Panc1 (cell line): ENCODE results near the gene PIGV. TPM values are rescaled to one million over a fixed set of nuclear protein-coding genes. Genes with fewer than 3 reads are reported as not detected.

Experiments used
- ATAC-seq: fragments of 200-7000 bp; cut with Tn5 transposase; 2 replicates; pipeline ENCODE4 v1.9.1; 2020; ENCODE audit warnings: mild to moderate bottlenecking, moderate library complexity
- BruUV-seq: library from RNA; stranded (reverse); fragments of 400-500 nt; replicated peaks from 2 replicates; lab custom pipeline; 2021; lab: Mats Ljungman, UMichigan
- CTCF ChIA-PET: fragments of 300-600 bp; sonication (Branson Sonifier 250); formaldehyde crosslinking; loops from one replicate; lab custom pipeline; 2022; ENCODE audit warnings: antibody characterized with exemption; lab: Charles Lee
- POLR2A ChIA-PET: fragments of 300-600 bp; sonication (Branson Sonifier 250); formaldehyde crosslinking; loops from one replicate; lab custom pipeline; 2022; ENCODE audit warnings: antibody characterized with exemption; lab: Charles Lee
- DNase-seq: peaks from one replicate; pipeline ENCODE4 v3.0.0-alpha.2; 2010; ENCODE audit warnings: low read depth, low spot score
- H3K27ac ChIP-seq: 2 replicates; pipeline ENCODE4 v1.5.1; 2011; ENCODE audit warnings: mild to moderate bottlenecking, low read length, inconsistent platforms
- H3K27me3 ChIP-seq: fragments of 200-500 bp; sonication (Bioruptor generic); 2 replicates; pipeline ENCODE4 v1.6.0; 2014; ENCODE audit warnings: low read length, inconsistent platforms; ENCODE audit not compliant: control insufficient read depth, insufficient read depth
- H3K36me3 ChIP-seq: fragments of 200-500 bp; sonication (Bioruptor generic); 2 replicates; pipeline ENCODE4 v1.5.1; 2014; ENCODE audit warnings: inconsistent platforms, mild to moderate bottlenecking, low read length, moderate library complexity; ENCODE audit not compliant: control insufficient read depth, insufficient read depth
- H3K4me1 ChIP-seq: 2 replicates; pipeline ENCODE4 v1.5.1; 2011; ENCODE audit warnings: inconsistent platforms, mild to moderate bottlenecking, low read length, moderate library complexity; ENCODE audit not compliant: control insufficient read depth, insufficient read depth
- H3K4me3 ChIP-seq, 2 experiments: 2 replicates each; pipeline ENCODE4 v1.5.1; 2011 to 2012; ENCODE audit warnings: low read depth in 2 of 2, low read length in 2 of 2, mild to moderate bottlenecking in 2 of 2, inconsistent platforms in 1 of 2, moderate library complexity in 1 of 2
- H3K9me3 ChIP-seq: fragments of 200-500 bp; sonication (Bioruptor generic); 2 replicates; pipeline ENCODE4 v1.5.1; 2014; ENCODE audit warnings: low read depth, mild to moderate bottlenecking, inconsistent platforms, low read length, moderate library complexity; ENCODE audit not compliant: control insufficient read depth, insufficient read depth
- POLR2AphosphoS5 ChIP-seq: IDR thresholded peaks from 2 replicates; pipeline ENCODE4 v1.6.1; 2012; ENCODE audit warnings: mild to moderate bottlenecking, low read depth, low read length, moderate library complexity
- SIN3A ChIP-seq: IDR thresholded peaks from 2 replicates; pipeline ENCODE4 v1.6.1; 2012; ENCODE audit warnings: low read depth, mild to moderate bottlenecking, low read length, moderate library complexity, borderline replicate concordance; ENCODE audit not compliant: insufficient read depth
- TCF7L2 ChIP-seq: IDR thresholded peaks from 2 replicates; pipeline ENCODE4 v1.6.1; 2011; ENCODE audit warnings: mild to moderate bottlenecking, low read depth, low read length, inconsistent platforms
- in situ Hi-C: cut with HindIII; loops from 2 replicates; pipeline ENCODE4 v1.10.0; 2016; ENCODE audit warnings: low sequenced_read_pairs, low pct_unique_long_range_greater_than_20kb
- intact Hi-C: fragments of 100-400 bp; cut with micrococcal nuclease; formaldehyde crosslinking; loops from one replicate; pipeline ENCODE4 v1.10.0; 2022; ENCODE audit not compliant: unreplicated experiment
- total RNA-seq: library from RNA; stranded (reverse); gene quantifications from one replicate; pipeline ENCODE4 v1.2.1, GENCODE V29; 2021; ENCODE audit not compliant: unreplicated experiment
- TF ChIP-seq, protein P1 (sequence below), 2 experiments: IDR thresholded peaks; 2 replicates each; pipeline ENCODE4 v1.6.1; 2011 to 2012; ENCODE audit warnings: low read depth in 2 of 2, control low read depth in 1 of 2, low read length in 1 of 2, mild to moderate bottlenecking in 1 of 2, moderate library complexity in 1 of 2; ENCODE audit not compliant: insufficient read depth in 1 of 2
- TF ChIP-seq, protein P2 (sequence below): fragments of 450-650 bp; IDR thresholded peaks from 2 replicates; pipeline ENCODE4 v1.5.1; 2017; ENCODE audit warnings: mild to moderate bottlenecking

PIGV gene
- total RNA-seq, 1 experiment from 2014 or later: 20.1 TPM

DNA sequence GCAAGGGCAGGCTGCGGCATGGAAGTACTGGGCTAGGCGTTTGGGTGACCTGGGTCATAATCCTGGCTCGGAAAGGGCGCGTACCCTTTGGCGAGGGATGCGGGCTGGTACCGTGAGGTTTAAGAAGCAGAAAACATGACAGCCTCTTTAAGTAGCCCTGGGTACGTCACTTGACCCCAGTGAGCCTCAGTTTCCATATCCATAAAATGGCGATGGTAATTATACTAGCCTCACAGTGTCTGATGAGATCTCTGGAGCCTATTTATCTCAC, 700 bp downstream of the PIGV start:
- in situ Hi-C loops: loop anchor here (5.0 kb wide), 1 partner anchor 186 kb away; no protein-coding TSS in a partner anchor

GRCh38 chr1:26788836-26789611, 1.3 kb downstream of the PIGV start:
- Histone ChIP-seq H3K27me3 (no peaks in the 10 kb centered on the region), H3K4me1 (peaks cover 55% of the 10 kb centered on the region), H3K27ac (peak overlapping the region; percentile 100), H3K4me3 (peak overlapping the region; percentile 63 to 71), H3K36me3 (no peaks in the 10 kb centered on the region; the same call in 1 of the 2 replicates), H3K9me3 (no peaks in the 10 kb centered on the region)
- POLR2A ChIA-PET: interaction anchor here (0.6 to 1.9 kb wide), 2 partner anchors 27 to 96 kb away, joined by 4 to 8 read pairs; no protein-coding TSS in a partner anchor
- TF ChIP-seq, protein P1, sequence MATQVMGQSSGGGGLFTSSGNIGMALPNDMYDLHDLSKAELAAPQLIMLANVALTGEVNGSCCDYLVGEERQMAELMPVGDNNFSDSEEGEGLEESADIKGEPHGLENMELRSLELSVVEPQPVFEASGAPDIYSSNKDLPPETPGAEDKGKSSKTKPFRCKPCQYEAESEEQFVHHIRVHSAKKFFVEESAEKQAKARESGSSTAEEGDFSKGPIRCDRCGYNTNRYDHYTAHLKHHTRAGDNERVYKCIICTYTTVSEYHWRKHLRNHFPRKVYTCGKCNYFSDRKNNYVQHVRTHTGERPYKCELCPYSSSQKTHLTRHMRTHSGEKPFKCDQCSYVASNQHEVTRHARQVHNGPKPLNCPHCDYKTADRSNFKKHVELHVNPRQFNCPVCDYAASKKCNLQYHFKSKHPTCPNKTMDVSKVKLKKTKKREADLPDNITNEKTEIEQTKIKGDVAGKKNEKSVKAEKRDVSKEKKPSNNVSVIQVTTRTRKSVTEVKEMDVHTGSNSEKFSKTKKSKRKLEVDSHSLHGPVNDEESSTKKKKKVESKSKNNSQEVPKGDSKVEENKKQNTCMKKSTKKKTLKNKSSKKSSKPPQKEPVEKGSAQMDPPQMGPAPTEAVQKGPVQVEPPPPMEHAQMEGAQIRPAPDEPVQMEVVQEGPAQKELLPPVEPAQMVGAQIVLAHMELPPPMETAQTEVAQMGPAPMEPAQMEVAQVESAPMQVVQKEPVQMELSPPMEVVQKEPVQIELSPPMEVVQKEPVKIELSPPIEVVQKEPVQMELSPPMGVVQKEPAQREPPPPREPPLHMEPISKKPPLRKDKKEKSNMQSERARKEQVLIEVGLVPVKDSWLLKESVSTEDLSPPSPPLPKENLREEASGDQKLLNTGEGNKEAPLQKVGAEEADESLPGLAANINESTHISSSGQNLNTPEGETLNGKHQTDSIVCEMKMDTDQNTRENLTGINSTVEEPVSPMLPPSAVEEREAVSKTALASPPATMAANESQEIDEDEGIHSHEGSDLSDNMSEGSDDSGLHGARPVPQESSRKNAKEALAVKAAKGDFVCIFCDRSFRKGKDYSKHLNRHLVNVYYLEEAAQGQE (IDR thresholded peaks at IDR 0.05; ENCODE audit: insufficient read depth in 1 of 2, low read depth in 2 of 2, low read length in 1 of 2): no peak
- no peak for TF ChIP-seq SIN3A
- TF ChIP-seq, protein P2, sequence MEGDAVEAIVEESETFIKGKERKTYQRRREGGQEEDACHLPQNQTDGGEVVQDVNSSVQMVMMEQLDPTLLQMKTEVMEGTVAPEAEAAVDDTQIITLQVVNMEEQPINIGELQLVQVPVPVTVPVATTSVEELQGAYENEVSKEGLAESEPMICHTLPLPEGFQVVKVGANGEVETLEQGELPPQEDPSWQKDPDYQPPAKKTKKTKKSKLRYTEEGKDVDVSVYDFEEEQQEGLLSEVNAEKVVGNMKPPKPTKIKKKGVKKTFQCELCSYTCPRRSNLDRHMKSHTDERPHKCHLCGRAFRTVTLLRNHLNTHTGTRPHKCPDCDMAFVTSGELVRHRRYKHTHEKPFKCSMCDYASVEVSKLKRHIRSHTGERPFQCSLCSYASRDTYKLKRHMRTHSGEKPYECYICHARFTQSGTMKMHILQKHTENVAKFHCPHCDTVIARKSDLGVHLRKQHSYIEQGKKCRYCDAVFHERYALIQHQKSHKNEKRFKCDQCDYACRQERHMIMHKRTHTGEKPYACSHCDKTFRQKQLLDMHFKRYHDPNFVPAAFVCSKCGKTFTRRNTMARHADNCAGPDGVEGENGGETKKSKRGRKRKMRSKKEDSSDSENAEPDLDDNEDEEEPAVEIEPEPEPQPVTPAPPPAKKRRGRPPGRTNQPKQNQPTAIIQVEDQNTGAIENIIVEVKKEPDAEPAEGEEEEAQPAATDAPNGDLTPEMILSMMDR: peak; percentile 96
- TF ChIP-seq POLR2AphosphoS5: peak; percentile 53; the same call in 1 of the 2 replicates
- no peak; the same call in 1 of the 2 replicates for TF ChIP-seq TCF7L2
- intact Hi-C loops: loop anchor here (2.0 to 5.0 kb wide), 2 partner anchors 92 to 186 kb away; partner anchors contain the start of gene ARID1A
- TSS peak; percentile 67 for BruUV-seq
- in situ Hi-C loops: loop anchor here (5.0 kb wide), 1 partner anchor 187 kb away; no protein-coding TSS in a partner anchor
- CTCF ChIA-PET: interaction anchor here (0.6 to 2.1 kb wide), 11 partner anchors 8 to 190 kb away, joined by 3 to 24 read pairs (median 4); no protein-coding TSS in a partner anchor
- DNase-seq (no peak), ATAC-seq (peak; percentile 35)

More for the DNA sequence above, 700 bp downstream of the PIGV start:
- TF ChIP-seq, protein P2: no peak
- no peak for TF ChIP-seq SIN3A
- TF ChIP-seq TCF7L2: no peak
- TF ChIP-seq, protein P1 (IDR thresholded peaks at IDR 0.05; ENCODE audit: insufficient read depth in 1 of 2, low read depth in 2 of 2, low read length in 1 of 2): no peak
- no peak; the same call in 1 of the 2 replicates for TF ChIP-seq POLR2AphosphoS5
- Histone ChIP-seq H3K27ac (peak overlapping the region; percentile 100), H3K36me3 (no peaks in the 10 kb centered on the region; the same call in 1 of the 2 replicates), H3K27me3 (no peaks in the 10 kb centered on the region), H3K4me3 (peak overlapping the region; percentile 63 to 71), H3K9me3 (no peaks in the 10 kb centered on the region), H3K4me1 (peaks cover 58% of the 10 kb centered on the region)
- intact Hi-C loops: loop anchor here (2.0 to 5.0 kb wide), 2 partner anchors 91 to 186 kb away; partner anchors contain the start of gene ARID1A
- ATAC-seq (no peak), DNase-seq (no peak)
- ChIA-PET CTCF (interaction anchor here (0.6 to 2.1 kb wide), 9 partner anchors 9 to 185 kb away, joined by 3 to 24 read pairs (median 4); no protein-coding TSS in a partner anchor), POLR2A (interaction anchor here (0.6 to 1.9 kb wide), 3 partner anchors 28 to 183 kb away, joined by 4 to 8 read pairs (median 7); no protein-coding TSS in a partner anchor)
- BruUV-seq: no TSS peak
